COLO829 (cell line): ENCODE data around the gene ABO.
A peak's percentile ranks its signal among the peaks of the same experiment; 100 is the strongest.
"Not testable (repeated sequence)": the region's sequence is repeated elsewhere in the genome, so short reads cannot be mapped to it uniquely, and the experiment has no call there.

Source experiments
- DNase-seq: peaks from one replicate; pipeline ENCODE4 v3.0.0; 2012; ENCODE audit warnings: low spot score

The ABO gene

GRCh38 chr9:133239533-133240090 is 35.4 kb downstream of the ABO start:
- DNase-seq, result no peak

GRCh38 chr9:133238851-133239532 is 36.0 kb downstream of the ABO start:
- peak; percentile 85 for DNase-seq

- DNase-seq, result no peak
Observed at GRCh38 chr9:133238272-133238850, 36.6 kb downstream of the ABO start.

GRCh38 chr9:133237035-133237731 is 37.8 kb downstream of the ABO start:
- no peak for DNase-seq

GRCh38 chr9:133236291-133237034 is 38.5 kb downstream of the ABO start:
- not testable (repeated sequence) for DNase-seq

GRCh38 chr9:133235549-133236222 is 39.3 kb downstream of the ABO start:
- DNase-seq, result no peak

GRCh38 chr9:133234577-133235322 is 40.3 kb downstream of the ABO start:
- no peak for DNase-seq

GRCh38 chr9:133233681-133234432 is 41.1 kb downstream of the ABO start:
- DNase-seq, result no peak

GRCh38 chr9:133231934-133232568 is 43.0 kb downstream of the ABO start:
- DNase-seq, result not testable (repeated sequence)

GRCh38 chr9:133230514-133230913 is 44.5 kb downstream of the ABO start:
- DNase-seq, result not testable (repeated sequence)

GRCh38 chr9:133230093-133230492 is 44.9 kb downstream of the ABO start:
- DNase-seq, result no peak

- DNase-seq, result not testable (repeated sequence)
Observed at GRCh38 chr9:133228474-133229193, 46.4 kb downstream of the ABO start.

GRCh38 chr9:133227996-133228395 is 47.0 kb downstream of the ABO start:
- not testable (repeated sequence) for DNase-seq

- no peak for DNase-seq
Observed at GRCh38 chr9:133227242-133227860, 47.6 kb downstream of the ABO start.

- no peak for DNase-seq
Observed at GRCh38 chr9:133226219-133227171, 48.5 kb downstream of the ABO start.

GRCh38 chr9:133225171-133226011 is 49.6 kb downstream of the ABO start:
- DNase-seq, result no peak
